Motor neuron (in vitro differentiated cells): ENCODE data around the gene ANKRD44. TPM values are rescaled to one million over a fixed set of nuclear protein-coding genes. Genes with fewer than 3 reads are reported as not detected.
A peak's percentile ranks its signal among the peaks of the same experiment; 100 is the strongest.

Source experiments
- ATAC-seq, 8 experiments: fragments of 200-7000 bp; cut with Tn5 transposase; replicated peaks in 6 of 8; 2 replicates each; pipeline ENCODE4 v1.8.0; 2021; ENCODE audit warnings: mild to moderate bottlenecking in 8 of 8, moderate library complexity in 8 of 8
- H3K27ac ChIP-seq, 2 donors: fragments of 250-450 bp; sonication (Bioruptor Pico); 2 replicates each; pipeline ENCODE4 v1.9.0; 2021; ENCODE audit warnings: antibody characterized with exemption in 2 of 2, mild to moderate bottlenecking in 2 of 2, moderate library complexity in 1 of 2
- H3K4me1 ChIP-seq, 2 donors: fragments of 250-450 bp; sonication (Bioruptor Pico); replicated peaks in 1 of 2; 2 replicates each; pipeline ENCODE4 v1.6.1; 2021; ENCODE audit warnings: antibody characterized with exemption in 2 of 2, mild to moderate bottlenecking in 2 of 2, moderate library complexity in 1 of 2
- H3K4me3 ChIP-seq, 5 donors: fragments of 250-450 bp; sonication (Bioruptor Pico); 2 replicates each; pipeline ENCODE4 v1.9.0; 2021; ENCODE audit warnings: antibody characterized with exemption in 5 of 5, mild to moderate bottlenecking in 5 of 5, moderate library complexity in 4 of 5
- WGBS, 10 experiments: fragments of 450-650 bp; shearing (Covaris generic); methylation state at CpG; one replicate each; pipeline ENCODE4 v1.0.0; 2022; 5-methylcytosine and 5-hydroxymethylcytosine counted together
- in situ Hi-C, 9 experiments: fragments of 400-800 bp; cut with MboI; loops; one replicate each; pipeline ENCODE4 v1.15.0; 2021; ENCODE audit warnings: low sequenced_read_pairs in 9 of 9, low pct_unique_long_range_greater_than_20kb in 2 of 9; ENCODE audit not compliant: unreplicated experiment in 9 of 9
- total RNA-seq, 8 experiments: library from RNA; unstranded; fragments of 300-600 nt; gene quantifications; 2 replicates each; pipeline versions ENCODE4 v1.2.3 to v1.2.4, GENCODE V29; 2022

Gene ANKRD44
- total RNA-seq, 8 experiments from 2014 or later: 3.4 to 28.8 (median 14.8) TPM

DNA sequence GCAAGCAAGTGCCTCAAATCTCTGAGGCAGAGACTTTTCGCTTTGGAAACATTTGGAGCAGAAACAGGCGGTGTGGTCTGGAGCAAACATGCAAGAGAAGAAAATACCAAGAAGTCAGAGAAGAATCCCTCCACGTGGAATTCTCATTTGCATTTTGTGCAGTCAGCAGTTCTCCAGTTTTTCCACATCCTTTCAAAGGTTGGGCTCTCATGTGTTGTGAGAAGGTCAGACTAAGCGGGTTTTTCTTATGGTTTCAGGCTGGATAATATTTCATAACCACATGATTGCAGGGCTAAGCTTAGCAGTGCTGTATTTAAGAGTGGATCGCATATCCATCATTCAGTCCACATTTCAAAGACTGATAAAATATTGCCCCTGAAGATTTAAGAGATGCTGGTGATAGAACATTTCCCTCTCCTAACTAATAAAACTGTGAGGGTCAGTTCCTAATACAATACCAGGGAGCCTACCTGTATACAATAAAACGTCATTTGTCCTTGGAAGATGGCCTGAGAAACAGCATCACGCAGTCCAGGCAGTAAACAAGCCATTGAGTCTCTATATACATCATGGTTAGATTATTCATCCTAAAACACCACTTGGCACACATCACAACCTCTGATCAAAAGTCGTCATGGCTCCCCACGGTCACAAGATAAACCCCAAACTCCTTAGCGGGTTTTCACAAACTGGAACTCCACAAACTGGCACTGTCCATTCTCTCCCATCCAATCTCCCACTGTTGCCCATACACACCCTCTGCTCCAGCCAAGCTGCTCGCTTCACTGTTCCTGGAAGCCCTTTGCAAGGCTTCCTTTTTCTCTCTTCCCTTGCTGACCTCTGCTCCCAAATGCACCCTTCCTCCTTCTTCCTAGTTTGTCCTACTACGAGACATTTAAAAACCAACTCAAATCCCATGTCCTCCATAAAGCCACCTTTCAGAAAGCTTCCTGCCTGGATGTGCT, 31.5 kb downstream of the ANKRD44 start:
- H3K4me3 ChIP-seq: no peak overlapping the region
- no peak overlapping the region for H3K27ac ChIP-seq
- in situ Hi-C loops: no loop called here
- ATAC-seq: peak in 1 of 8 experiments; percentile 40
- WGBS, 10 experiments: 52 to 100% (median 73%) methylated on average over 3 to 10 of the region's 12 CpGs
- peaks cover 0 to 11% of the 10 kb centered on the region in 2 donors for H3K4me1 ChIP-seq

DNA sequence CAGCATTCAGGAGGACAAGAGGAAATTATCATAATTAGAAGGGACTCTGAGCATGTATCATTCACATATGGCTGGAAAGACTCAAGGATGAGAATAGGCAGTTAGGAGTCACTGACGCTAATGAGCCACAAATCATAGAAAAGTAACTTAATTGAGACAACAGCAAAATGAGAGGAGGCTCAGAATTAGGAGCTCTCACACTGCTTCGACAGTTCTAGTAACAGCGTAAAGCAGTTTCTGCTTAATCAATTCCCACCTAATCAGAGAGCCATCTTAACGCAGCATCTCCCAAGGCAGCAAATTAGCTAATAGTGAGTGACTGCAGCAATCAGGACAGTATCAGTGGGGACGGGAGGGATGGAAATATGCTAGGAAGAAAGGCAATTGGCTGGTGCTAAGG, 32.8 kb downstream of the ANKRD44 start:
- peak in 3 of 8 experiments; percentile 32 to 58 (median 57) for ATAC-seq

DNA sequence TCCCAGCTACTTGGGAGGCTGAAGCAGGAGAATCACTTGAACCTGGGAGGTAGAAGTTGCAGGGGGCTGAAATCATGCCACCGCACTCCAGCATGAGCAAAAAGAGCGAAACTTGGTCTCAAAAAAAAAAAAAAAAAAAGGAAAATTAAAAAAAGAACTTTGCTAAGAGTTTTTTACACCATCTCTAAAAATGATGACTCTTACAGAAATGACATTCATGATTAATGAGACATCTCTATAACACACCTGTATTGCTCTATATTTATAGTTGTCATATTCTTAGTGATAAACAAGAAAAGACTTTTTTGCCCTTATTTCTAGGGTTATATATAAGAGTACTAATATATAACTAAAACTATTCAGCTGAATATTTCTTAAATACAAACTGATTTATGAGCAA, 34.4 kb downstream of the ANKRD44 start:
- Histone ChIP-seq H3K4me1 (peaks cover 0 to 11% of the 10 kb centered on the region in 2 donors), H3K27ac (no peak overlapping the region), H3K4me3 (no peak overlapping the region)
- ATAC-seq: no peak
- in situ Hi-C loops: no loop called here
- WGBS, 10 experiments: 83 to 100% (median 95%) methylated on average over 1 to 2 of the region's 2 CpGs; no CpG with 5 or more reads in 1 of the 10 experiments

More for the DNA sequence above, 32.8 kb downstream of the ANKRD44 start:
- peaks cover 0 to 11% of the 10 kb centered on the region in 2 donors for H3K4me1 ChIP-seq
- 38 to 100% (median 64%) methylated on average over 1 to 5 of the region's 5 CpGs for WGBS, 10 experiments
- in situ Hi-C loops: no loop called here
- no peak overlapping the region for H3K27ac ChIP-seq
- no peak overlapping the region for H3K4me3 ChIP-seq

DNA sequence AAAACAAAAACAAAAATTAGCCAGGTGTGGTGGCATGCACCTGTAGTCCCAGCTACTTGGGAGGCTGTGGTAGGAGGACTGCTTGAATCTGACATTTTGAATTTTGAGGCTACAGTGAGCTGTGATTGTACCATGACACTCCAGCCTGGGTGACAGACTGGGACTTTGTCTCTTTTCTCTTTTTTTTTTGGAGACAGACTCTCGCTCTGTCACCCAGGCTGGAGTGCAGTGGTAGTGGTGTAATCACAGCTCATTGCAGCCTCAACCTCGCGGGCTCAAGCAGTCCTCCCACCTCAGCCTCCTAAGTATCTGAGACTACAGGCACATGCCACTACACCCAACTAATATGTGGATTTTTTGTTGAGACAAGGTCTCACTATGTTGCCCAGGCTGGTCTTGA, 35.6 kb downstream of the ANKRD44 start:
- WGBS, 10 experiments: 92 to 100% (median 98%) methylated on average over 1 to 3 of the region's 3 CpGs; no CpG with 5 or more reads in 4 of the 10 experiments
- Histone ChIP-seq H3K4me1 (peaks cover 0 to 11% of the 10 kb centered on the region in 2 donors), H3K27ac (no peak overlapping the region), H3K4me3 (no peak overlapping the region)
- ATAC-seq: no peak
- in situ Hi-C loops: no loop called here

DNA sequence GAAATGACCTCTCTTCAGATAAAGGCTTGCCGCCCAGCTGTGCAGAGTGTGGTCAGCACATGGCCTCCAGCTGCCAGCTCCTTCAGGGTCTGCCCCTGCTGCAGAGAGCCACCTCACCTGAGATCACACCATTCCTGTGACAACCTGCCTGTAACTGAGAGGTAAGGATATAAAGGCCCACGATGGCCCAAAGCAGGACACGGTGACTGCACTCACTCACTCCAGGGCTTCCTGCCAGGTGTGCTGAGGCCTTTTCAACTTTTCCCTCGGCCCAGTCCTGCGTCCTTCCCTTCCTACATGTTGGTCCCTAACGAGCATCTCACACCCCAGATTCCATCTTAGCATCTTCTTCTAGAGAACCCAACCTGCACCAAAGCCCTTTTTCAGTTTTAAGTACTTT, 36.2 kb downstream of the ANKRD44 start:
- no peak for ATAC-seq
- in situ Hi-C loops: no loop called here
- H3K4me1 ChIP-seq: peaks cover 2 to 13% of the 10 kb centered on the region in 2 donors

DNA sequence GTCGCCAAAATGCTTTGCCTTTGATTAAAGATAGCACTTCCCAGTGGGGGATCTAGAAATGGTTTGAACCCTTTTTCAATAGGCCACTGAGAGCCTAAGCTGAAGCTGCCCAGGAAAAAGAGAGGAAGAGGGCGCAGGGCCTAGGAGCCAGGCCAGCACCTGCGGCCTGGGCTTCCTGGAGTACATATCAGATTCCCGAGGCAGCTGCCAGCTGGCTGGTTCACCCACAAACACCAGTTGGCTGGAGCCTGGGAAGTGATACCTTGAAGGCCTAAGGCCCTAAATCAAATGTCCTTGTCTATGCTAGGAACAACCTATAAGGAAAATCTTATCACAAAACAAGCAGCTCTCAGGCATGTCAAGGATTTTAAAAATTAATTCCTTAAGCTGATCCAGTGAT, 37.1 kb downstream of the ANKRD44 start:
- Histone ChIP-seq H3K27ac (no peak overlapping the region), H3K4me3 (no peak overlapping the region), H3K4me1 (peaks cover 3 to 17% of the 10 kb centered on the region in 2 donors)
- WGBS, 10 experiments: 50 to 89% (median 60%) methylated on average over 1 to 3 of the region's 4 CpGs; no CpG with 5 or more reads in 1 of the 10 experiments
- in situ Hi-C loops: no loop called here
- no peak for ATAC-seq

More for the DNA sequence above, 36.2 kb downstream of the ANKRD44 start:
- H3K27ac ChIP-seq: no peak overlapping the region
- WGBS, 10 experiments: 67 to 100% (median 82%) methylated on average over 1 to 4 of the region's 6 CpGs; no CpG with 5 or more reads in 3 of the 10 experiments
- no peak overlapping the region for H3K4me3 ChIP-seq

DNA sequence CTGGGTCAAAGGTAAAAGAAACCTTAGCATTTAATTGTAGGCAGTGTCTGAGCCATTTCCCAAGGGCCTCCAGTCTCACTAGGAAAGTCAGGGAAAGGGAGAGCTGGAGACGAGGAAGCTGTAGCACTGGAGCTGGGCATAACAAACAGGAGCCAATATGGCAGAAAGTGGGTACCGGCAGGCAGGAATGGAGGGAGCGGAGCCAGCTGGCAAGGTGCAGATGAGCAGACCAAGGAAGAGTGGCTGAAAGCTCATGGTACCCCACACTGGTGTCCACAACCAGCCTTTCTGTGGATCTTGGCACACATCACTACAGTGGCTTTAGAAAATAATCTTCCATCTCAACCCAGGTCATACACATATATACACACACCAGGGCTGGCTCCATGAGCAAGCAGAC, 40.0 kb downstream of the ANKRD44 start:
- no peak for ATAC-seq
- in situ Hi-C loops: no loop called here
- Histone ChIP-seq H3K4me1 (peaks cover 3 to 15% of the 10 kb centered on the region in 2 donors), H3K27ac (no peak overlapping the region), H3K4me3 (no peak overlapping the region)
- whole genome bisulfite sequencing, 10 experiments: 80 to 100% (median 91%) methylated on average over 1 to 3 of the region's 3 CpGs; no CpG with 5 or more reads in 4 of the 10 experiments

DNA sequence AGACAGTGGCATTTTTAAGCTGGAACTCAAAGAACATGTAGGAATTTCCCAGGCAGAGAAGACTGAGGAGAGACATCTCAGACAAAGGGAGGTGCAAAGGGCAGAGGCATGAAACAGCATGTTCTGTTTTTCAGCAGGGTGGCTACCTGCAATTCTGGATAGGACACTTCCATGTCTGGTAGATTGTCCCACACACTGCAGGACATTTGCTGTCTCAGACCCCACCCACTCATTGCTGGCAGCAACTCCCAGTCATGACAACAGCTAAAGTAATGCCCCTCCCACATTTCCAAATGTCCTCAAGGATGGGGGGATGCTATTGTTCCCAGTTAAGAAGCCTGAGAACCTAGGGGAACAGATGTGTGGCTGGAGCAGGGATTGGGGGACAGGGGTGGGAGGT, 40.8 kb downstream of the ANKRD44 start:
- in situ Hi-C loops: no loop called here
- H3K4me3 ChIP-seq: no peak overlapping the region
- H3K4me1 ChIP-seq: peaks cover 3 to 16% of the 10 kb centered on the region in 2 donors
- no peak overlapping the region for H3K27ac ChIP-seq
- ATAC-seq: peak in 2 of 8 experiments; percentile 26 to 61

DNA sequence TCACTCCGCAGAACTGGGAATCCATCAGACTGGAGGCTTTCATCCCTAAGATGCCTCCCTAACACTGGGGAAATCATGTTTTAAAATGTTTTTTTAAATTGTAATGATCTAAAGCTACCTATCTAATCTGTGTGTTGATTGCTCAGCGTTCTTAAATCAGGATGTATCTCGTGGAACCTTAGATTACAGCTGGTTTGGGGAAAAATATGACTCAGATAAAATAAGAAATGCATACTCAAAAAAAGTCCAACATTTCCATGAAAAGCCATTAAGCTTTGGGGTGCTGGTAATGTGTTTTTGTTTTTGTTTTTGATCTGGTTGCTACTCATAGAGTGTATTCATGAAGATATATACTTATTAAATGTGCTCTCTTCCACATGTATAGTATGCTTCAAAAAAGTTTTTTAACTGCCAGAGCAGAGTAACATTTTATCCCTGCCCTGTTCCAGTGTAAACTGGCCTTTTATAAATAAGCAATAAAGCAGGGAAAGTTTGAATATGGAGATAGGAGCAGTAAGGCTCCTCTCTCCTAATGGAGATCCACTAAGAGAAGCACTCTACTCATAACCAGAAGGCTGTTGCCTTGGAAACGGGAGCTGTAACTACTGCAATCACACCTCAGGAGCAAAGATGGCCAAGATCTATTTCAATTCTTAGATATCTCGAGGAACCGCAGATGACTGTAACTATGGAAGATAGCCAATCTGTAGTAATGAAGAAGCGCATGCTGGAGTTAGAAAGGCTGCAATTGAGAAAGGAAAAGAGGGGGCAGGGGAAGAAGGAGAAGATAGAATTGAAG, 41.6 kb downstream of the ANKRD44 start:
- in situ Hi-C loops: no loop called here
- WGBS, 10 experiments: 65 to 100% (median 92%) methylated on average over 1 to 7 of the region's 7 CpGs
- Histone ChIP-seq H3K27ac (no peak overlapping the region), H3K4me3 (no peak overlapping the region), H3K4me1 (peaks cover 3 to 16% of the 10 kb centered on the region in 2 donors)
- peak; percentile 43 to 97 (median 71) for ATAC-seq

DNA sequence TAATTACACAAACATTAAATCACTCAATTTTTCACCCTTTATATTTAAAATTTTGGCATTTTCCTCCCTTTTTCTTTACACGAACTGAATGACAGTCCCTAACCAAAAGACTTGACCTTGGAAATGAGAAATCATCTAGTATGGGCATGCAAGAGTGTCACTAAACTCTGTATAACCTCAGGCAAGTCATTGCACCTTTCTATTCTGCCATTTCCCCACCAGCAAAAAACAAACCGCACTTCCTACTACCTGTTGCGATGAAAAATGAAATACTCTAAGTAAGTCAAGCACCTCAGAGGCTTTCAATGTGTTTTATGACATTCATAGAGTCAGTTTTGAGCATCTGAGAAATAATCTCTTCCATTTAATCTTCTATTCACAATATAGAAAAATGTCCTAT, 44.1 kb downstream of the ANKRD44 start:
- H3K4me3 ChIP-seq: no peak overlapping the region
- ATAC-seq: no peak
- H3K4me1 ChIP-seq: peaks cover 3 to 16% of the 10 kb centered on the region in 2 donors
- no peak overlapping the region for H3K27ac ChIP-seq
- 25 to 100% (median 79%) methylated on average over 1 to 3 of the region's 3 CpGs; no CpG with 5 or more reads in 2 of the 10 experiments for WGBS, 10 experiments
- in situ Hi-C loops: no loop called here

DNA sequence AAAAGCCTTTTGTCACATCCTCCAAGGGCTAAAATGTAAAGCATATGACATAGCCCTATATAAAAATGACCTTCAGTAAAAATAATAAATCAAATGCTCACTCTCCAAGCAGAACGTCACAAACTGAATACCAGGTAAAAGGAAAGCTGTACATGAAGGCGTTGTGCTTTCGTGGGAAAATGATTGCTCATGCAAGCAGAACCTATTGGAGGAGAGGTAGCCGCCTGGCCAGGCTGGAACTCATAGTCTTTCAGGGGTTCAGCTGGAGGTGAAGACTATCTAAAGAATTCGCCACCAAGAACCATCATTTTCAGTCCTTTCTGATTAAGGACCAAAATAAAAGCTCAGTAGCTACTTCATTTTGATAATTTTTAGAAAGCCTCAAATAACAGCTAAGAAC, 44.7 kb downstream of the ANKRD44 start:
- Histone ChIP-seq H3K27ac (no peak overlapping the region), H3K4me1 (peaks cover 3 to 16% of the 10 kb centered on the region in 2 donors), H3K4me3 (no peak overlapping the region)
- ATAC-seq: peak in 3 of 8 experiments; percentile 32 to 61 (median 33)
- 14 to 100% (median 79%) methylated on average over 1 to 5 of the region's 5 CpGs for WGBS, 10 experiments
- in situ Hi-C loops: no loop called here

DNA sequence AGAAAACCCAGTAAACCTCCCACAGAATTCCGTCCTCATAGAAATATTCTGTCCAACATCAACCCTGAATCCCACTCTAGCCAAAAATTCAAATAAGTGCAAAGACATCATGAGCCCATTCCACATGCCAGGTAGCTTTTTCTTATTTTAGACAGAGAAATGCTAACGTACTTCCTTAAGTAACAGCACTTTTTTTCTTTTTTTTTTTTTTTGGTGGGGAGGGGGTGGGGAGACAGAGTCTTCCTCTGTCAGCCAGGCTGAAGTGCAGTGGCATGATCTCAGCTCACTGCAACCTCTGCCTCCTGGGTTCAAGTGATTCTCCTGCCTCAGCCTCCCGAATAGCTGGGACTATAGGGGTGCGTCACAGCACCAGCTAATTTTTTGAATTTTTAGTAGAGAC, 45.5 kb downstream of the ANKRD44 start:
- H3K4me3 ChIP-seq: no peak overlapping the region
- H3K27ac ChIP-seq: no peak overlapping the region
- no peak for ATAC-seq
- WGBS, 10 experiments: 84 to 100% (median 92%) methylated on average over 1 to 3 of the region's 4 CpGs; no CpG with 5 or more reads in 2 of the 10 experiments
- in situ Hi-C loops: no loop called here
- H3K4me1 ChIP-seq: peaks cover 3 to 16% of the 10 kb centered on the region in 2 donors

DNA sequence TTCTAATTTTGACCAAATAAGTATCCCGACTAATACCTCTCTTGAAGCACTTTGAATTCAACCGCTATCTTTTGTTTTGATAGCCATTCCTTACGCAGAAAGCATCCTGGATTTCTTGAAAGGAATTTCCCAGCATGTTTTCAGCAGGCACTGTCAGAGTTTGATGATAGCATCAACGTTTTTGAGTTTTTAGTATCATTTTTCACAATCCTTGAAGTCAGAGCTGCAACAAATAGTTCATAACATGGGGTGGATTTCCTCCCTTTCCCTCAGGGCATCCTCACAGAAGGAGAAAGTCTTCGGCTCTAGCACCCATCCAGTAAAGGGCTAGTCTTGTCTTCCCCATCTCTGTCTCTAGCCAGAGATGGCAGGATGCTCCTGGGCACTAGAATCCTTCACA, 46.2 kb downstream of the ANKRD44 start:
- H3K4me3 ChIP-seq: no peak overlapping the region
- in situ Hi-C loops: no loop called here
- WGBS, 10 experiments: 70 to 100% (median 75%) methylated on average over 3 to 5 of the region's 5 CpGs; no CpG with 5 or more reads in 1 of the 10 experiments
- no peak for ATAC-seq
- no peak overlapping the region for H3K27ac ChIP-seq
- H3K4me1 ChIP-seq: peaks cover 1 to 14% of the 10 kb centered on the region in 2 donors
